HUES6 (cell line): Measurements from ENCODE around the gene ADAM11.

ENCODE experiments used
- H3K27ac ChIP-seq: 2 replicates; pipeline ENCODE4 v1.7.0; 2013; ENCODE audit warnings: low read depth, mild to moderate bottlenecking, low read length, inconsistent platforms
- H3K27me3 ChIP-seq: 2 replicates; pipeline ENCODE4 v1.6.1; 2013; ENCODE audit warnings: low read length; ENCODE audit not compliant: control insufficient read depth, insufficient read depth
- H3K36me3 ChIP-seq: 2 replicates; pipeline ENCODE4 v1.6.1; 2013; ENCODE audit warnings: low read length; ENCODE audit not compliant: control insufficient read depth, insufficient read depth
- H3K4me1 ChIP-seq: 2 replicates; pipeline ENCODE4 v1.6.1; 2013; ENCODE audit warnings: low read length; ENCODE audit not compliant: control insufficient read depth, insufficient read depth
- H3K4me3 ChIP-seq: 2 replicates; pipeline ENCODE4 v1.5.1; 2013; ENCODE audit warnings: low read depth, low read length
- H3K9ac ChIP-seq: one replicate; pipeline ENCODE4 v1.6.1; 2013; ENCODE audit warnings: mild to moderate bottlenecking, low read length
- H3K9me3 ChIP-seq: 2 replicates; pipeline ENCODE4 v1.6.1; 2013; ENCODE audit warnings: low read depth, low read length; ENCODE audit not compliant: control insufficient read depth, insufficient read depth

ADAM11 gene

DNA sequence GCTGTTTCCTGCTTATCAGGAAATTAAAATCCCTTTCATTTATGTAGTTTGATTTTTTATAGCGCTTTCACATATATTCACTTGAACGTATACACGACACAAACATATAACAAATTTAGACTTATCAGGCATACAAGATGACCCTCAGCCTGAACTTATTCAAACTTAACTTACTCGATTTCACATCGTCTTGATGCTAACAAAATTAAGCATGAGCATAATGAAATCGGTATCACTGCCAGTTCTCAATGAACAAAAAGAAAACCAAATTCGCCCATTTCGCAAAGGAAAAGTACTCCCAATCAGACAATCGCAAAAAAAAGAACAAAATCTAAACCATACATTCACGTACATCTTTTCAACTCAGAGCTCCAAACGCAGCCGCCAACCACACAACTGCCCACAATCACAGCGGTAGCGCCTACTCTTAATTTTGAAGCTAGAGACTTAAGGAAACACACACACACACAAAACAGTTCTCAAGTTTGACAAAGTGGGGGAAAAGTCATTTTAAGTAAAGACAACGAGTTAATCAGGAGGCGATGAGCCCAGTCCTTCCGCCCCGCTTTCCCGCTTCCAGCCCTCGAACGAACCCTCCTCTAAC, 70.2 kb downstream of the ADAM11 start:
- H3K9ac ChIP-seq, result peak overlapping the region; percentile 91
- H3K4me1 ChIP-seq, result peaks cover 26% of the 10 kb centered on the region
- H3K36me3 ChIP-seq, result no peaks in the 10 kb centered on the region
- H3K9me3 ChIP-seq, result no peaks in the 10 kb centered on the region
- peak overlapping the region; percentile 78 for H3K4me3 ChIP-seq
- H3K27me3 ChIP-seq, result no peaks in the 10 kb centered on the region
- H3K27ac ChIP-seq, result peak overlapping the region; percentile 77

DNA sequence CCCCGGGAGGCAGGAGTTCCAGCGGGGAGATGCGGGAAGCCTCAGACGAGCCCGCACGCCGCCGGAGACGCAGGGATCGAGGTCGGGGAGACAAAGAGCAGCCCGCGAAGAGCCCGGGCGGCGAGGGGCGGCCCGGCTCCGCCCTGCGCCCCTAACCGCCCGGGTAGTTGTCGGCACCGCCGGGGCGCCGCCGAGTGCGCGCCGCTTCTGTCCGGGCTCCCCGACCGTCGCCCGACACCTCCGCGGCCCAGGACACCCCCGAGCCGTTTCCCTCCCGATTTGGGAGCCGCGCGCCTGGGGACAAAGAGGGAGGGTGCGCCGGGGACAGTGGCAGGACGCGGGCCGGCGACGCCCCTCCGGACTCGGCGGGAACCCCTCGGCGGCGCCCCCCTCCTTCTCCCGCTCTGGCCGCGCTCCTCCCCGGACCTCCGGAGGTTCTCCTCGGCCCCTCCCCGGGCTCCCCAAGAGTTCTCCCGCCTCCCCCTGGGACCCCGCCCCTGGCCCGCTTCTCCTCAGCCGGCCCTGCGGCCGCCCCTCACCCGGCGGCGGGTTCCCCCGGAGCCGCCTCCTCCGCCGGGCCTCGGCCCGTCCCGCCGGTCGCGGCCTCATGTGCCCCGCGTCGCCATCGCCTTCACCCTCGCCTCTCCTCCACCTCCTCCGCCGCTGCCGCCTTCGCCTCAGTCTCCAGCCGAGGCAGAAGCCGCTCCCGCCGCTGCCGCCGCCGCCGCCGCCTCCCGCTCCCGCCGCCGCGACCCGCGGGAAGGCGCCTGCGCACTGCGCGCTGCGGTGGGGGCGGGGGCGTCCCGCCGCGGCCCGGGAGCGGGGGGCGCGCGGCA, 71.0 kb downstream of the ADAM11 start, which contains the start of gene GJC1:
Gene GJC1, minus strand, starts transcription at position 765 of the 836 bp plus-strand sequence. CDS start 24,470 bp downstream, outside the sequence.
- Histone ChIP-seq H3K36me3 (no peaks in the 10 kb centered on the region), H3K4me1 (peaks cover 26% of the 10 kb centered on the region), H3K9me3 (no peaks in the 10 kb centered on the region), H3K9ac (peak within 1 kb of the TSS; percentile 91), H3K4me3 (peak within 1 kb of the TSS; percentile 78), H3K27ac (peak within 1 kb of the TSS; percentile 97), H3K27me3 (no peaks in the 10 kb centered on the region)

DNA sequence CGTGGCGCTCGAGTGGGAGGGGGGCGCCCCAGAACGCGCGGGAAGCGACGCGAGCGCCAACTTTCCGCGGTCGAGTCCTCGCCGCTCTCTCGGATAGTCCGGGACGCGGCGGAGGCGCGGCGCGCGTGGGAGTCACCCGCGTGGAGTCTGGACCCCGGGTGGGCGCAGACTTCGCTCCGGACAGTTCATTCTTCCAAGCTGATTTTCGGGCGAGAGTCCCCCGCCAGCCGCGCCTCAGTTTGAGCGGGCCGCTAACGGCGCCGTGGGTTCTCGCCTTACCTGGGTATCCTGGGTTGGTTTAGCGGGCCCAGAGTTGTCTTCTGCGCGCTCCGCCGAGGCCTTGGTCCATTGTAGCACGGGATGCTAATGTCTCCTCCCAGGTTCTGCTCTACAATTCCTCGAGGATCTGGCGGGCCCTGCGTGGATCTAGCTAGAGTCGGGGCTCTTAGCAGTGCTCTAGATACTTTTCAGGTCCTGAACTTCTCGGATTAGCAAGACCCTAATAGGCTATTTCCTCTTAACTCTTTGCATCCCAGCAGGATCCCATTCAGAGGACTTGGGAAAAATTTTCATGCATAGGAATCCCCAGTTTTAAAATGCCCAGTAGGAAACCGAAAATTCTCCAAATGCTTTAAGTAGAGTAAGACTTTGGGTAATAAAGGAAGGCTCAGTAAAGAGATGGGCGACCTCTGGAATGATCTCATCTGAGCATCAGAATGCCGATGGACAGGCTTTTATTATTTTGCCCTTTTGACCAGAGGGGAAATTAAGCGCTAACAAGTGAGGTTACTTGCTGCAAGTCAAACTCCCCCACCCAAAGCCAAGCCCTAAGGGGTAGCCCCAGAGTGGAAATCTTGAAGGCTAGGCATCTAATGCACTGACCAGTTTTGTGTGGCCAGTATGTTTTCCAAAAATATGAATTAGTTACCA, 71.8 kb downstream of the ADAM11 start:
- H3K4me3 ChIP-seq, result peak overlapping the region; percentile 78
- H3K27ac ChIP-seq, result peak overlapping the region; percentile 97

DNA sequence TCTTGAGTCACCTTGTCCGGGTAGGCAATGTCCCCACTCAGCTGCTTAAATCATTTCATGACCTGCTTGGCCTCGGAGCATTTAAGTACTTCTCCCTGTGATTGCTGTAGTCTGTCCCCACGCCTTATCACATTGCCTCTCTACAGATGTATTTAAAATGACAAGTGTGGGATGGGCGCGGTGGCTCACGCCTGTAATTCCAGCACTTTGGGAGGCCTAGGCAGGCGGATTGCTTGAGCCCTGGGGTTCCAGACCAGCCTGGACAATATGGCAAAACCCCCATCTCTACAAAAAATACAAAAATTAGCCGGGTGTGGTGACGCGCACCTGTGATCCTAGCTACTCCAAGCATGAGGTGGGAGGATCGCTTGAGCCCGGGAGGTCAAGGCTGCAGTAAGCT, 72.6 kb downstream of the ADAM11 start:
- Histone ChIP-seq H3K27ac (peak overlapping the region; percentile 57; the same call in 1 of the 2 replicates), H3K9ac (peak overlapping the region; percentile 91), H3K4me3 (peak overlapping the region; percentile 78), H3K36me3 (no peaks in the 10 kb centered on the region), H3K9me3 (no peaks in the 10 kb centered on the region), H3K4me1 (peaks cover 26% of the 10 kb centered on the region), H3K27me3 (no peaks in the 10 kb centered on the region)

More for the DNA sequence above, 71.8 kb downstream of the ADAM11 start:
- Histone ChIP-seq H3K9me3 (no peaks in the 10 kb centered on the region), H3K27me3 (no peaks in the 10 kb centered on the region), H3K9ac (peak overlapping the region; percentile 91), H3K36me3 (no peaks in the 10 kb centered on the region), H3K4me1 (peaks cover 26% of the 10 kb centered on the region)
